ENCODE measurements around the gene CDK2AP2.
A peak's percentile ranks its signal among the peaks of the same experiment; 100 is the strongest.
"Not testable (repeated sequence)": the region's sequence is repeated elsewhere in the genome, so short reads cannot be mapped to it uniquely, and the experiment has no call there.

The CDK2AP2 gene

GRCh38 chr11:67468056-67468455 is 39.9 kb downstream of the CDK2AP2 start:
- Histone ChIP-seq H3K27ac (ENCODE audit: low read depth, low read length) (peak overlapping the region; percentile 94), H3K9me2 (replicated peaks; ENCODE audit: insufficient read depth, low read length) (no peaks in the 10 kb centered on the region), H3K36me3 (ENCODE audit: low read length) (no peaks in the 10 kb centered on the region), H3K79me2 (ENCODE audit: insufficient read depth, low read length) (peaks cover 20% of the 10 kb centered on the region), H3K27me3 (ENCODE audit: low read length) (no peaks in the 10 kb centered on the region), H3K4me3 (ENCODE audit: insufficient read depth, low read length, poor library complexity, severe bottlenecking) (peak overlapping the region; percentile 86), H3K9ac (ENCODE audit: low read length) (peak overlapping the region; percentile 96), H4K20me1 (ENCODE audit: low read depth, low read length) (no peaks in the 10 kb centered on the region), H3K9me3 (ENCODE audit: insufficient read depth, low read length) (no peaks in the 10 kb centered on the region), H3K4me2 (ENCODE audit: low read depth, low read length, poor library complexity, severe bottlenecking) (peak overlapping the region; percentile 89), H2AFZ (ENCODE audit: low read depth, low read length, severe bottlenecking) (no peak overlapping the region), H3F3A (ENCODE audit: insufficient read depth) (peaks cover 37% of the 10 kb centered on the region)
- TF ChIP-seq, protein P1, sequence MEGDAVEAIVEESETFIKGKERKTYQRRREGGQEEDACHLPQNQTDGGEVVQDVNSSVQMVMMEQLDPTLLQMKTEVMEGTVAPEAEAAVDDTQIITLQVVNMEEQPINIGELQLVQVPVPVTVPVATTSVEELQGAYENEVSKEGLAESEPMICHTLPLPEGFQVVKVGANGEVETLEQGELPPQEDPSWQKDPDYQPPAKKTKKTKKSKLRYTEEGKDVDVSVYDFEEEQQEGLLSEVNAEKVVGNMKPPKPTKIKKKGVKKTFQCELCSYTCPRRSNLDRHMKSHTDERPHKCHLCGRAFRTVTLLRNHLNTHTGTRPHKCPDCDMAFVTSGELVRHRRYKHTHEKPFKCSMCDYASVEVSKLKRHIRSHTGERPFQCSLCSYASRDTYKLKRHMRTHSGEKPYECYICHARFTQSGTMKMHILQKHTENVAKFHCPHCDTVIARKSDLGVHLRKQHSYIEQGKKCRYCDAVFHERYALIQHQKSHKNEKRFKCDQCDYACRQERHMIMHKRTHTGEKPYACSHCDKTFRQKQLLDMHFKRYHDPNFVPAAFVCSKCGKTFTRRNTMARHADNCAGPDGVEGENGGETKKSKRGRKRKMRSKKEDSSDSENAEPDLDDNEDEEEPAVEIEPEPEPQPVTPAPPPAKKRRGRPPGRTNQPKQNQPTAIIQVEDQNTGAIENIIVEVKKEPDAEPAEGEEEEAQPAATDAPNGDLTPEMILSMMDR (IDR thresholded peaks at IDR 0.05; ENCODE audit: insufficient read depth, low read length, poor library complexity, severe bottlenecking) = no peak
- no peak for TF ChIP-seq EZH2phosphoT487 (conservative IDR thresholded peaks at IDR 0.05; ENCODE audit: low read length)

DNA sequence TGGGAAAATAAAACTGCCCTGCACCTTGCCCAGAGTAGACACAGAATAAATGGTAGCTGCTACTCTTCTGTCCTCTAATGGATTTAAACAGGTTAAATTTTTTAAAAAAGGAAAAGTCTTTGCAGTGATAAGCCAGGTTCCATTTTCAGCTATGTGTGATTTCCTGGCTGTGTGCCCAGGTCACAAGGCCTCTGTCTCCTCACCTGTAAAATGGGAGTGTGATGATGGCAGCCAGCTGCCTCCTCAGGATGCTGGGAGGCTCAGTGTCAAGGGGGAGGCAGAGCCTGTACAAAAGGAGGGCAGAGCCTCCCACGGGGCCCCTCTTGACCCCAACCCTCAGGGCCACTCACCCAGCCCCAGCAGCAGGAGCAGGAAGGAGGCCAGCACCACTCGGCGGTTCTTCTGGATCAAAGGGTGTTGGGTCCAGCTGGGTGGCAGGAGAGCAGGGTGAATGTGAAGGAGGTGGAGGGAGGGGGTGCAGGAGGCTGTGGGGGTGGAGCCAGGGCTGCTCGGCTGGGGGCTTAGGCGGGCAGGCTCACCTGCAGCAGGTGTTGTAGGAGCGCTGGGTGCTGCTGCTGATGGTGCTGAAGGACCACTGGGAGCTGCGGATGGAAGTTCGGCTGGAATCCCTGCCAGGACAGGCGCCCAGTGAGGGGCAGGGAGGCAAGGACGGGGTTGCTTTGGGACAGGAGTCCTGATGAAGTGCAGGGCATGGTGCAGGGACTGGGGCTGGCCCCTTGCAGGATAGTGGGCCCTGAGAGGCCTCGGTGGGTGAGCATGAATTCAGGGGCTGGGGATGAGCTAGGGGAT is 40.8 kb downstream of the CDK2AP2 start:
- peaks cover 20% of the 10 kb centered on the region for H3K79me2 ChIP-seq (ENCODE audit: insufficient read depth, low read length)
- H3K4me3 ChIP-seq (ENCODE audit: insufficient read depth, low read length, poor library complexity, severe bottlenecking) = peak overlapping the region; percentile 86
- peak overlapping the region; percentile 96 for H3K9ac ChIP-seq (ENCODE audit: low read length)
- peaks cover 37% of the 10 kb centered on the region for H3F3A ChIP-seq (ENCODE audit: insufficient read depth)
- H4K20me1 ChIP-seq (ENCODE audit: low read depth, low read length) = no peaks in the 10 kb centered on the region
- no peaks in the 10 kb centered on the region for H3K27me3 ChIP-seq (ENCODE audit: low read length)
- no peak overlapping the region for H2AFZ ChIP-seq (ENCODE audit: low read depth, low read length, severe bottlenecking)
- no peaks in the 10 kb centered on the region for H3K9me3 ChIP-seq (ENCODE audit: insufficient read depth, low read length)
- H3K36me3 ChIP-seq (ENCODE audit: low read length) = no peaks in the 10 kb centered on the region
- peak overlapping the region; percentile 89 for H3K4me2 ChIP-seq (ENCODE audit: low read depth, low read length, poor library complexity, severe bottlenecking)
- no peak for TF ChIP-seq EZH2phosphoT487 (conservative IDR thresholded peaks at IDR 0.05; ENCODE audit: low read length)
- TF ChIP-seq, protein P1 (IDR thresholded peaks at IDR 0.05; ENCODE audit: insufficient read depth, low read length, poor library complexity, severe bottlenecking) = no peak
- no peaks in the 10 kb centered on the region for H3K9me2 ChIP-seq (replicated peaks; ENCODE audit: insufficient read depth, low read length)
- peak overlapping the region; percentile 94 for H3K27ac ChIP-seq (ENCODE audit: low read depth, low read length)

- peak overlapping the region; percentile 96 for H3K9ac ChIP-seq (ENCODE audit: low read length)
- peaks cover 20% of the 10 kb centered on the region for H3K79me2 ChIP-seq (ENCODE audit: insufficient read depth, low read length)
- no peaks in the 10 kb centered on the region for H3K9me2 ChIP-seq (replicated peaks; ENCODE audit: insufficient read depth, low read length)
- H3K9me3 ChIP-seq (ENCODE audit: insufficient read depth, low read length) = no peaks in the 10 kb centered on the region
- no peaks in the 10 kb centered on the region for H3K36me3 ChIP-seq (ENCODE audit: low read length)
- H3K4me3 ChIP-seq (ENCODE audit: insufficient read depth, low read length, poor library complexity, severe bottlenecking) = peak overlapping the region; percentile 86
- H3K27ac ChIP-seq (ENCODE audit: low read depth, low read length) = peak overlapping the region; percentile 94
- H3K4me2 ChIP-seq (ENCODE audit: low read depth, low read length, poor library complexity, severe bottlenecking) = peak overlapping the region; percentile 89
- H3K27me3 ChIP-seq (ENCODE audit: low read length) = no peaks in the 10 kb centered on the region
- peaks cover 44% of the 10 kb centered on the region for H3F3A ChIP-seq (ENCODE audit: insufficient read depth)
- no peak for TF ChIP-seq EZH2phosphoT487 (conservative IDR thresholded peaks at IDR 0.05; ENCODE audit: low read length)
- TF ChIP-seq, protein P1 (IDR thresholded peaks at IDR 0.05; ENCODE audit: insufficient read depth, low read length, poor library complexity, severe bottlenecking) = no peak
- H4K20me1 ChIP-seq (ENCODE audit: low read depth, low read length) = no peaks in the 10 kb centered on the region
- H2AFZ ChIP-seq (ENCODE audit: low read depth, low read length, severe bottlenecking) = no peak overlapping the region
These were observed 41.6 kb downstream of the CDK2AP2 start for GRCh38 chr11:67466367-67466766.

GRCh38 chr11:67465530-67465929 is 42.4 kb downstream of the CDK2AP2 start:
- H3K9me3 ChIP-seq (ENCODE audit: insufficient read depth, low read length); H2AFZ ChIP-seq (ENCODE audit: low read depth, low read length, severe bottlenecking); H3K27me3 ChIP-seq (ENCODE audit: low read length); H3K36me3 ChIP-seq (ENCODE audit: low read length); H4K20me1 ChIP-seq (ENCODE audit: low read depth, low read length); H3K9me2 ChIP-seq (replicated peaks; ENCODE audit: insufficient read depth, low read length): not testable (repeated sequence)
- Histone ChIP-seq H3F3A (ENCODE audit: insufficient read depth) (peaks cover 52% of the 10 kb centered on the region), H3K4me2 (ENCODE audit: low read depth, low read length, poor library complexity, severe bottlenecking) (peak overlapping the region; percentile 89), H3K9ac (ENCODE audit: low read length) (peak overlapping the region; percentile 99), H3K79me2 (ENCODE audit: insufficient read depth, low read length) (peaks cover 20% of the 10 kb centered on the region), H3K27ac (ENCODE audit: low read depth, low read length) (peak overlapping the region; percentile 94), H3K4me3 (ENCODE audit: insufficient read depth, low read length, poor library complexity, severe bottlenecking) (peak overlapping the region; percentile 63)
